K562 (cell line): ENCODE data around the gene PRPF38A. TPM values are rescaled to one million over a fixed set of nuclear protein-coding genes. Genes with fewer than 3 reads are reported as not detected.

Source experiments
- ATAC-seq: fragments of 200-7000 bp; cut with Tn5 transposase; 3 replicates; pipeline ENCODE4 v1.9.1; 2020; ENCODE audit warnings: moderate library complexity
- BruUV-seq: library from RNA; stranded (reverse); fragments of 400-500 nt; replicated peaks from 2 replicates; lab custom pipeline; 2021; lab: Mats Ljungman, UMichigan
- CTCF ChIA-PET: fragments of 300-600 bp; formaldehyde crosslinking; extraction: SDS; loops from one replicate; lab custom pipeline; 2021; ENCODE audit warnings: low intra/inter-chr PET ratio; lab: Yijun Ruan, JAX
- POLR2A ChIA-PET: fragments of 300-600, 350-650 bp; sonication (Branson Sonifier 250); formaldehyde crosslinking; extraction: SDS; loops from one replicate; lab custom pipeline; 2021; ENCODE audit warnings: antibody characterized with exemption, inconsistent platforms; lab: Yijun Ruan, JAX
- DNase-seq, 4 experiments: peaks; one replicate each; pipeline versions ENCODE4 v3.0.0 to v3.0.0-alpha.2; 2011 to 2018; ENCODE audit warnings: low spot score in 3 of 4, mixed read lengths in 3 of 4; ENCODE audit errors: extremely low read depth in 1 of 4
- FAIRE-seq: peaks from 2 replicates; lab custom pipeline; 2011; peaks lifted over from hg19 to GRCh38; lab: Jason Lieb, UNC
- H2AFZ ChIP-seq: 2 replicates; pipeline ENCODE4 v1.6.0; 2011; ENCODE audit warnings: low read depth, low read length, control low read depth, inconsistent platforms
- H3K27ac ChIP-seq: fragments of 200-600 bp; 3 replicates; pipeline ENCODE4 v1.8.0; 2011; ENCODE audit warnings: low read depth, mild to moderate bottlenecking, control low read depth, inconsistent platforms, low read length, moderate library complexity, mixed read lengths; ENCODE audit errors: extremely low read depth
- H3K27me3 ChIP-seq, 2 experiments: fragments of 300-600 bp in 1 of 2; 2 replicates in 1 of 2; 3 replicates in 1 of 2; pipeline versions ENCODE4 v1.6.0 to v1.8.0; 2011; ENCODE audit warnings: inconsistent platforms in 2 of 2, low read length in 2 of 2, mild to moderate bottlenecking in 1 of 2, mixed read lengths in 1 of 2, moderate library complexity in 1 of 2; ENCODE audit not compliant: control insufficient read depth in 2 of 2, insufficient read depth in 2 of 2
- H3K36me3 ChIP-seq: fragments of 300-600 bp; 3 replicates; pipeline ENCODE4 v1.8.0; 2011; ENCODE audit warnings: mild to moderate bottlenecking, low read length, inconsistent platforms; ENCODE audit not compliant: control insufficient read depth, insufficient read depth
- H3K4me1 ChIP-seq, 2 experiments: fragments of 200-600 bp in 1 of 2; replicated peaks in 1 of 2; 2 replicates in 1 of 2; 3 replicates in 1 of 2; pipeline versions ENCODE4 v1.5.1 to v1.8.0; 2011; ENCODE audit warnings: inconsistent platforms in 2 of 2, low read length in 2 of 2, mild to moderate bottlenecking in 1 of 2, mixed read lengths in 1 of 2, moderate library complexity in 1 of 2; ENCODE audit not compliant: control insufficient read depth in 2 of 2, insufficient read depth in 2 of 2
- H3K4me2 ChIP-seq: 2 replicates; pipeline ENCODE4 v1.6.1; 2011; ENCODE audit warnings: low read length, control low read depth, inconsistent platforms, mixed read lengths; ENCODE audit not compliant: insufficient read depth
- H3K4me3 ChIP-seq: fragments of 200-600 bp; sonication (generic), shearing (Covaris generic); 2 replicates; pipeline ENCODE4 v1.5.1; 2016; ENCODE audit warnings: control low read depth, inconsistent platforms
- H3K79me2 ChIP-seq: fragments of 200-600 bp; 3 replicates; pipeline ENCODE4 v1.8.0; 2011; ENCODE audit warnings: low read length, inconsistent platforms; ENCODE audit not compliant: control insufficient read depth, insufficient read depth
- H3K9ac ChIP-seq, 2 experiments: 2 replicates each; pipeline versions ENCODE4 v1.6.0 to v1.6.1; 2011; ENCODE audit warnings: low read depth in 2 of 2, low read length in 2 of 2, control low read depth in 1 of 2, inconsistent platforms in 1 of 2, mild to moderate bottlenecking in 1 of 2, mixed read lengths in 1 of 2; ENCODE audit not compliant: insufficient read depth in 1 of 2
- H3K9me1 ChIP-seq: one replicate; pipeline ENCODE4 v1.6.0; 2011; ENCODE audit warnings: inconsistent platforms, mild to moderate bottlenecking, low read length, moderate library complexity; ENCODE audit not compliant: control insufficient read depth, insufficient read depth
- H3K9me3 ChIP-seq: replicated peaks from 2 replicates; pipeline ENCODE4 v1.5.1; 2011; ENCODE audit warnings: low read depth, low read length, inconsistent platforms; ENCODE audit not compliant: control insufficient read depth, insufficient read depth
- H4K20me1 ChIP-seq: replicated peaks from 2 replicates; pipeline ENCODE4 v1.6.1; 2011; ENCODE audit warnings: low read length, inconsistent platforms, mixed read lengths; ENCODE audit not compliant: control insufficient read depth, insufficient read depth
- AFF1 ChIP-seq, 2 experiments: fragments of 450-650 bp; IDR thresholded peaks; 2 replicates each; pipeline ENCODE4 v1.6.1; 2018; ENCODE audit warnings: mild to moderate bottlenecking in 2 of 2, low read depth in 1 of 2; ENCODE audit not compliant: partially characterized antibody in 2 of 2
- PML ChIP-seq: IDR thresholded peaks from 2 replicates; pipeline ENCODE4 v1.6.1; 2012; ENCODE audit warnings: low read length, inconsistent platforms
- RBBP5 ChIP-seq: fragments of 200-600 bp; sonication (generic); IDR thresholded peaks from 2 replicates; pipeline ENCODE4 v1.6.1; 2012; ENCODE audit warnings: borderline replicate concordance, mild to moderate bottlenecking, low read length, control low read depth, inconsistent platforms; ENCODE audit not compliant: insufficient read depth, poor library complexity, severe bottlenecking
- ZBTB40 ChIP-seq, 2 experiments: fragments of 450-650 bp in 1 of 2; sonication (generic) in 1 of 2; formaldehyde crosslinking in 1 of 2; IDR thresholded peaks; 2 replicates each; pipeline versions ENCODE4 v1.7.1 to v1.9.0; 2016 to 2022; ENCODE audit warnings: inconsistent platforms in 1 of 2, mild to moderate bottlenecking in 1 of 2, missing genetic modification reagents in 1 of 2
- WGBS: fragments of 100-300 bp; shearing (Covaris generic); methylation state at CpG from one replicate; pipeline ENCODE4 v1.1.6; 2016; ENCODE audit warnings: low coverage, mixed read lengths; ENCODE audit not compliant: insufficient coverage; ENCODE audit errors: missing lambda C conversion rate; 5-methylcytosine and 5-hydroxymethylcytosine counted together
- in situ Hi-C: fragments of 300-500 bp; cut with MboI; formaldehyde crosslinking; loops from 4 replicates; pipeline ENCODE4 v1.15.0; 2018; ENCODE audit warnings: inconsistent platforms, mixed read lengths
- intact Hi-C: fragments of 100-400 bp; cut with micrococcal nuclease; formaldehyde crosslinking; loops from 2 replicates; pipeline ENCODE4 v1.14.2; 2022
- polyA plus RNA-seq, 8 experiments: library from polyadenylated mRNA; depleted of rRNA in 4 of 8; stranded (reverse) in 5 of 8; unstranded in 3 of 8; fragments of >200 nt; fragmentation: Nextera tagmentation in 2 of 8; fragmentation: Illumina TruSeq in 1 of 8; extraction: Ambion mirVana in 2 of 8; extraction: Trizol in 1 of 8; gene quantifications; 2 replicates each; pipeline versions ENCODE4 v1.2.1 to v1.2.3, GENCODE V29; 2011 to 2014; ENCODE audit warnings: inconsistent platforms in 1 of 8, missing spikeins in 1 of 8
- total RNA-seq, 7 experiments: library from RNA; depleted of rRNA in 6 of 7; stranded (reverse); fragments of >200 nt in 6 of 7; fragmentation: Illumina TruSeq in 2 of 7; extraction: Trizol in 2 of 7; gene quantifications; 2 replicates each; pipeline versions ENCODE4 v1.2.1 to v1.2.3, GENCODE V29; 2011 to 2021; ENCODE audit warnings: low replicate concordance in 1 of 7

Gene PRPF38A
- total and polyA plus RNA-seq, 9 of the 15 experiments (the other 6 are each of a cell fraction or from before 2014, with no cell fraction given), result 53.6 to 198 (median 89.2) TPM

GRCh38 chr1:52400131-52400530, 4.3 kb upstream of the PRPF38A start (continued):
- TF ChIP-seq PML, result peak; percentile 42; the same call in 1 of the 2 replicates

- ATAC-seq (no peak), FAIRE-seq (no peak), DNase-seq (no peak)
- no TSS peak for BruUV-seq
- Histone ChIP-seq H3K27me3 (no peaks in the 10 kb centered on the region), H3K36me3 (peaks cover 71% of the 10 kb centered on the region), H3K79me2 (peaks cover 87% of the 10 kb centered on the region), H4K20me1 (peaks cover 11% of the 10 kb centered on the region; the same call in 1 of the 2 replicates), H3K9ac (peak overlapping the region; percentile 84 to 99), H3K4me2 (peak overlapping the region; percentile 98), H3K4me1 (peaks cover 12 to 27% of the 10 kb centered on the region in 2 experiments; a peak in 4 of 5 replicates), H3K27ac (peak overlapping the region; percentile 98), H3K9me1 (peaks cover 3% of the 10 kb centered on the region), H3K4me3 (peak overlapping the region; percentile 80), H2AFZ (no peak overlapping the region; the same call in 1 of the 2 replicates), H3K9me3 (no peaks in the 10 kb centered on the region)
- WGBS, result 2% methylated on average over 3 of the region's 3 CpGs
- in situ Hi-C loops, result loop anchor here (10.0 kb wide), 1 partner anchor 282 kb away; no protein-coding TSS in a partner anchor
- ChIA-PET POLR2A (interaction anchor here (1.8 to 5.7 kb wide), 2 partner anchors 9 to 284 kb away, joined by 20 to 45 read pairs; no protein-coding TSS in a partner anchor), CTCF (no interaction called here)
- intact Hi-C loops, result loop anchor here (2.0 to 5.0 kb wide), 4 partner anchors 150 to 279 kb away; partner anchors contain the start of gene TUT4
- TF ChIP-seq AFF1 (IDR thresholded peaks at IDR 0.05; ENCODE audit: low read depth in 1 of 2, partially characterized antibody in 2 of 2) (peak in 1 of 2 experiments; percentile 32), ZBTB40 (IDR thresholded peaks at IDR 0.05) (0 out of 2 replicates have a peak, but pooled peaks have one; percentile 18), ZBTB40 (CRISPR knock-in tag; IDR thresholded peaks at IDR 0.05) (no peak), RBBP5 (peak; percentile 43)
These were observed 1.6 kb upstream of the PRPF38A start for GRCh38 chr1:52402860-52403240.
